HEK293 (cell line): Measurements from ENCODE around the gene EBF3.

Source experiments
- KLF16 ChIP-seq: fragments of 450-650 bp; formaldehyde crosslinking; IDR thresholded peaks from 2 replicates; pipeline ENCODE4 v1.5.1; 2017; ENCODE audit warnings: missing biosample characterization, missing genetic modification characterization
- KLF9 ChIP-seq: fragments of 450-650 bp; formaldehyde crosslinking; IDR thresholded peaks from 2 replicates; pipeline ENCODE4 v1.5.1; 2016; ENCODE audit warnings: missing biosample characterization, missing genetic modification characterization, low read depth
- SP7 ChIP-seq: fragments of 450-650 bp; formaldehyde crosslinking; IDR thresholded peaks from 2 replicates; pipeline ENCODE4 v1.5.1; 2016; ENCODE audit warnings: missing biosample characterization, missing genetic modification characterization
- ZBTB20 ChIP-seq: fragments of 450-650 bp; formaldehyde crosslinking; IDR thresholded peaks from 2 replicates; pipeline ENCODE4 v1.5.1; 2016; ENCODE audit warnings: missing biosample characterization, missing genetic modification characterization
- ZFP69B ChIP-seq: fragments of 450-650 bp; formaldehyde crosslinking; IDR thresholded peaks from 2 replicates; pipeline ENCODE4 v1.5.1; 2016; ENCODE audit warnings: missing biosample characterization, missing genetic modification characterization
- ZNF585B ChIP-seq: fragments of 450-650 bp; formaldehyde crosslinking; IDR thresholded peaks from 2 replicates; pipeline ENCODE4 v1.5.1; 2016; ENCODE audit warnings: missing biosample characterization, missing genetic modification characterization
- TF ChIP-seq, protein P1 (sequence below): fragments of 450-650 bp; formaldehyde crosslinking; IDR thresholded peaks from 2 replicates; pipeline ENCODE4 v1.5.1; 2016; ENCODE audit warnings: missing biosample characterization, missing genetic modification characterization
- TF ChIP-seq, protein P2 (sequence below): fragments of 450-650 bp; formaldehyde crosslinking; optimal IDR thresholded peaks from 2 replicates; pipeline ENCODE3; 2016; ENCODE audit warnings: missing biosample characterization, mild to moderate bottlenecking, missing genetic modification characterization
- TF ChIP-seq, protein P3 (sequence below): fragments of 450-650 bp; formaldehyde crosslinking; IDR thresholded peaks from 2 replicates; pipeline ENCODE4 v1.5.1; 2016; ENCODE audit warnings: missing biosample characterization, missing genetic modification characterization
- TF ChIP-seq, protein P4 (sequence below): fragments of 450-650 bp; formaldehyde crosslinking; IDR thresholded peaks from 2 replicates; pipeline ENCODE4 v1.5.1; 2017; ENCODE audit warnings: missing biosample characterization, missing genetic modification characterization
- TF ChIP-seq, protein P5 (sequence below): fragments of 450-650 bp; formaldehyde crosslinking; IDR thresholded peaks from 2 replicates; pipeline ENCODE4 v1.5.1; 2016; ENCODE audit warnings: missing biosample characterization, missing genetic modification characterization, low read depth

DNA sequence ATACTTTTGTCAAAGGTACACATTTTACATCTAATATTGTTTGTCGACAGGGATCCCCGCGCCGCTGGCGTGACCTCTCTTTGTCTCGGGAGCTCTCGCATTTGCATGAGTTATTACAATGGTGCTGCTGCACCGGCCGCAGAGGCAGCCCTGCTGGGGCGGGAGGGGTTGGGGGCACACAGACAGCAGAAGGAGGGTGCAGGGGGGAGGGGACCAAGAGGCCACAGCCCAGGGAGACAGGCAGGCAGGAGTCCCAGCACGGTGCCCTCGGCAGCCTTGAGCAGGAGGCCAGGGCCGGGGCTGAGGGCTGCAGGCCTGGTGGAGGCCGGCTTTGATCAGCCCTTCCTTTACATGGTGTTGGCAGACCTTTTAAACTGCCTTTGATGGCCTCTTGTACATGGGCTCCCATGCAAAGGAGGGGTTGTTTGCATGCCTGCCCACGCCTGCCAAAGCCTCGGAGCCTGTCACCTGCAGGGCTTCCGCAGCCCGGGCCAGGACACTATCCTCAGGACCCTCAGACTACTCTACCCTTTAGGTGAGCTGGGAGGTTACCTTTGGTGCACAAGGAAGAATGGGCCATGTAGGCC lies 95.5 kb downstream of the EBF3 start:
- TF ChIP-seq ZBTB20 (tag by site-specific recombination) (no peak), SP7 (tag by site-specific recombination) (no peak), ZFP69B (tag by site-specific recombination) (no peak), KLF16 (tag by site-specific recombination) (no peak), ZNF585B (tag by site-specific recombination) (no peak), KLF9 (tag by site-specific recombination) (no peak)
- TF ChIP-seq, protein P1, sequence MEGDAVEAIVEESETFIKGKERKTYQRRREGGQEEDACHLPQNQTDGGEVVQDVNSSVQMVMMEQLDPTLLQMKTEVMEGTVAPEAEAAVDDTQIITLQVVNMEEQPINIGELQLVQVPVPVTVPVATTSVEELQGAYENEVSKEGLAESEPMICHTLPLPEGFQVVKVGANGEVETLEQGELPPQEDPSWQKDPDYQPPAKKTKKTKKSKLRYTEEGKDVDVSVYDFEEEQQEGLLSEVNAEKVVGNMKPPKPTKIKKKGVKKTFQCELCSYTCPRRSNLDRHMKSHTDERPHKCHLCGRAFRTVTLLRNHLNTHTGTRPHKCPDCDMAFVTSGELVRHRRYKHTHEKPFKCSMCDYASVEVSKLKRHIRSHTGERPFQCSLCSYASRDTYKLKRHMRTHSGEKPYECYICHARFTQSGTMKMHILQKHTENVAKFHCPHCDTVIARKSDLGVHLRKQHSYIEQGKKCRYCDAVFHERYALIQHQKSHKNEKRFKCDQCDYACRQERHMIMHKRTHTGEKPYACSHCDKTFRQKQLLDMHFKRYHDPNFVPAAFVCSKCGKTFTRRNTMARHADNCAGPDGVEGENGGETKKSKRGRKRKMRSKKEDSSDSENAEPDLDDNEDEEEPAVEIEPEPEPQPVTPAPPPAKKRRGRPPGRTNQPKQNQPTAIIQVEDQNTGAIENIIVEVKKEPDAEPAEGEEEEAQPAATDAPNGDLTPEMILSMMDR (tag by site-specific recombination) = no peak
- TF ChIP-seq, protein P2, sequence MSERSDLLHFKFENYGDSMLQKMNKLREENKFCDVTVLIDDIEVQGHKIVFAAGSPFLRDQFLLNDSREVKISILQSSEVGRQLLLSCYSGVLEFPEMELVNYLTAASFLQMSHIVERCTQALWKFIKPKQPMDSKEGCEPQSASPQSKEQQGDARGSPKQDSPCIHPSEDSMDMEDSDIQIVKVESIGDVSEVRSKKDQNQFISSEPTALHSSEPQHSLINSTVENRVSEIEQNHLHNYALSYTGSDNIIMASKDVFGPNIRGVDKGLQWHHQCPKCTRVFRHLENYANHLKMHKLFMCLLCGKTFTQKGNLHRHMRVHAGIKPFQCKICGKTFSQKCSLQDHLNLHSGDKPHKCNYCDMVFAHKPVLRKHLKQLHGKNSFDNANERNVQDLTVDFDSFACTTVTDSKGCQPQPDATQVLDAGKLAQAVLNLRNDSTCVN (tag by site-specific recombination) = no peak
- TF ChIP-seq, protein P3, sequence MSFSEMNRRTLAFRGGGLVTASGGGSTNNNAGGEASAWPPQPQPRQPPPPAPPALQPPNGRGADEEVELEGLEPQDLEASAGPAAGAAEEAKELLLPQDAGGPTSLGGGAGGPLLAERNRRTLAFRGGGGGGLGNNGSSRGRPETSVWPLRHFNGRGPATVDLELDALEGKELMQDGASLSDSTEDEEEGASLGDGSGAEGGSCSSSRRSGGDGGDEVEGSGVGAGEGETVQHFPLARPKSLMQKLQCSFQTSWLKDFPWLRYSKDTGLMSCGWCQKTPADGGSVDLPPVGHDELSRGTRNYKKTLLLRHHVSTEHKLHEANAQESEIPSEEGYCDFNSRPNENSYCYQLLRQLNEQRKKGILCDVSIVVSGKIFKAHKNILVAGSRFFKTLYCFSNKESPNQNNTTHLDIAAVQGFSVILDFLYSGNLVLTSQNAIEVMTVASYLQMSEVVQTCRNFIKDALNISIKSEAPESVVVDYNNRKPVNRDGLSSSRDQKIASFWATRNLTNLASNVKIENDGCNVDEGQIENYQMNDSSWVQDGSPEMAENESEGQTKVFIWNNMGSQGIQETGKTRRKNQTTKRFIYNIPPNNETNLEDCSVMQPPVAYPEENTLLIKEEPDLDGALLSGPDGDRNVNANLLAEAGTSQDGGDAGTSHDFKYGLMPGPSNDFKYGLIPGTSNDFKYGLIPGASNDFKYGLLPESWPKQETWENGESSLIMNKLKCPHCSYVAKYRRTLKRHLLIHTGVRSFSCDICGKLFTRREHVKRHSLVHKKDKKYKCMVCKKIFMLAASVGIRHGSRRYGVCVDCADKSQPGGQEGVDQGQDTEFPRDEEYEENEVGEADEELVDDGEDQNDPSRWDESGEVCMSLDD (tag by site-specific recombination) = no peak
- TF ChIP-seq, protein P4, sequence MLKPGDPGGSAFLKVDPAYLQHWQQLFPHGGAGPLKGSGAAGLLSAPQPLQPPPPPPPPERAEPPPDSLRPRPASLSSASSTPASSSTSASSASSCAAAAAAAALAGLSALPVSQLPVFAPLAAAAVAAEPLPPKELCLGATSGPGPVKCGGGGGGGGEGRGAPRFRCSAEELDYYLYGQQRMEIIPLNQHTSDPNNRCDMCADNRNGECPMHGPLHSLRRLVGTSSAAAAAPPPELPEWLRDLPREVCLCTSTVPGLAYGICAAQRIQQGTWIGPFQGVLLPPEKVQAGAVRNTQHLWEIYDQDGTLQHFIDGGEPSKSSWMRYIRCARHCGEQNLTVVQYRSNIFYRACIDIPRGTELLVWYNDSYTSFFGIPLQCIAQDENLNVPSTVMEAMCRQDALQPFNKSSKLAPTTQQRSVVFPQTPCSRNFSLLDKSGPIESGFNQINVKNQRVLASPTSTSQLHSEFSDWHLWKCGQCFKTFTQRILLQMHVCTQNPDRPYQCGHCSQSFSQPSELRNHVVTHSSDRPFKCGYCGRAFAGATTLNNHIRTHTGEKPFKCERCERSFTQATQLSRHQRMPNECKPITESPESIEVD (tag by site-specific recombination) = no peak
- TF ChIP-seq, protein P5, sequence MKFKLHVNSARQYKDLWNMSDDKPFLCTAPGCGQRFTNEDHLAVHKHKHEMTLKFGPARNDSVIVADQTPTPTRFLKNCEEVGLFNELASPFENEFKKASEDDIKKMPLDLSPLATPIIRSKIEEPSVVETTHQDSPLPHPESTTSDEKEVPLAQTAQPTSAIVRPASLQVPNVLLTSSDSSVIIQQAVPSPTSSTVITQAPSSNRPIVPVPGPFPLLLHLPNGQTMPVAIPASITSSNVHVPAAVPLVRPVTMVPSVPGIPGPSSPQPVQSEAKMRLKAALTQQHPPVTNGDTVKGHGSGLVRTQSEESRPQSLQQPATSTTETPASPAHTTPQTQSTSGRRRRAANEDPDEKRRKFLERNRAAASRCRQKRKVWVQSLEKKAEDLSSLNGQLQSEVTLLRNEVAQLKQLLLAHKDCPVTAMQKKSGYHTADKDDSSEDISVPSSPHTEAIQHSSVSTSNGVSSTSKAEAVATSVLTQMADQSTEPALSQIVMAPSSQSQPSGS (tag by site-specific recombination) = no peak
